SHP77 (cell line): Measurements from ENCODE around the gene C4BPA.

ENCODE experiments used
- DNase-seq, 2 experiments: peaks; one replicate each; lab custom pipeline; 2025; lab: John Stamatoyannopoulos, UW

Gene C4BPA

DNA sequence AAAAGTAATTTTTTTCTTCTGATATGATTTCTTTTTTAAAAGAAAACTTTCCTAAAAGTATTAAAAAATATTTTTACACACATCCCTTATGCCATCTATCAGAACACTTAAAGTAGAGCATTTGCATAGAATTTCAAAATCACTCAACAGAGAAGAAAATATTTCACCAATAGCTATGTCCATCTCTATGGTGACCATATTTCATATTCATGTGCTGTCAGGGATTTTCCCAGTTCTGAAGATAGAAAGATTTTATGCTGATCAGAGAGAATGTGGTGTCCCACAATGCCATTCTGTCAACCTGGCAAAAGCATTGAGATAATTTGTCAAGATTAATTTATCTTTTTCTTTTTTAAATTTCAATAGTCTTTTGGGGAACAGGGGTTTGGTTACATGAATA lies 87.0 kb downstream of the C4BPA start:
- no peak for DNase-seq

GRCh38 chr1:207191776-207192175 lies 87.7 kb downstream of the C4BPA start:
- DNase-seq, result no peak

- DNase-seq, result no peak
Observed at GRCh38 chr1:207194197-207194596, 90.2 kb downstream of the C4BPA start.
